Stimulated activated naive CD8-positive, alpha-beta T cell treated with anti-CD3 and anti-CD28 coated beads, Interleukin-15, Interleukin-2, amounts not matched to agents 100 ng/mL and 50 ng/mL, for 24 hours (primary cell): ENCODE data around the gene PLGLB1.
"Not testable (repeated sequence)": the region's sequence is repeated elsewhere in the genome, so short reads cannot be mapped to it uniquely, and the experiment has no call there.

Experiments used
- H3K27ac Mint-ChIP-seq: one replicate; pipeline ENCODE4 v1.8.0; 2021; ENCODE audit warnings: mild to moderate bottlenecking, mixed read lengths
- H3K27me3 Mint-ChIP-seq: one replicate; pipeline ENCODE4 v1.8.0; 2021; ENCODE audit warnings: mixed read lengths
- H3K36me3 Mint-ChIP-seq: one replicate; pipeline ENCODE4 v1.8.0; 2021; ENCODE audit warnings: low read depth, mixed read lengths
- H3K4me1 Mint-ChIP-seq: one replicate; pipeline ENCODE4 v1.8.0; 2021; ENCODE audit warnings: low read depth, mixed read lengths
- H3K4me3 Mint-ChIP-seq: one replicate; pipeline ENCODE4 v1.8.0; 2021; ENCODE audit warnings: mild to moderate bottlenecking, mixed read lengths
- H3K9me3 Mint-ChIP-seq: one replicate; pipeline ENCODE4 v1.8.0; 2021; ENCODE audit warnings: mixed read lengths

The PLGLB1 gene

GRCh38 chr2:87021744-87022143, at the start of gene PLGLB1:
TSS of gene PLGLB1 (minus strand) at chr2:87021844. CDS start at chr2:87021783, 61 bp downstream.
- not testable (repeated sequence) for H3K27ac Mint-ChIP-seq, H3K4me3 Mint-ChIP-seq, H3K36me3 Mint-ChIP-seq

GRCh38 chr2:87064305-87064704, 42.7 kb upstream of the PLGLB1 start:
- H3K9me3 Mint-ChIP-seq, H3K4me3 Mint-ChIP-seq, H3K27ac Mint-ChIP-seq, H3K36me3 Mint-ChIP-seq, H3K27me3 Mint-ChIP-seq: not testable (repeated sequence)
- H3K4me1 Mint-ChIP-seq: peaks cover 12% of the 10 kb centered on the region

More at GRCh38 chr2:87021744-87022143, at the start of gene PLGLB1:
- H3K9me3 Mint-ChIP-seq, H3K4me1 Mint-ChIP-seq, H3K27me3 Mint-ChIP-seq: not testable (repeated sequence)

GRCh38 chr2:87063431-87063830, 41.8 kb upstream of the PLGLB1 start:
- peaks cover 12% of the 10 kb centered on the region for H3K4me1 Mint-ChIP-seq
- not testable (repeated sequence) for H3K27ac Mint-ChIP-seq, H3K27me3 Mint-ChIP-seq, H3K4me3 Mint-ChIP-seq, H3K36me3 Mint-ChIP-seq, H3K9me3 Mint-ChIP-seq

GRCh38 chr2:87061519-87061918, 39.9 kb upstream of the PLGLB1 start:
- H3K27me3 Mint-ChIP-seq, H3K4me1 Mint-ChIP-seq, H3K4me3 Mint-ChIP-seq, H3K27ac Mint-ChIP-seq, H3K9me3 Mint-ChIP-seq, H3K36me3 Mint-ChIP-seq: not testable (repeated sequence)

GRCh38 chr2:87057606-87058005, 36.0 kb upstream of the PLGLB1 start:
- H3K9me3 Mint-ChIP-seq, H3K36me3 Mint-ChIP-seq, H3K27me3 Mint-ChIP-seq, H3K4me1 Mint-ChIP-seq, H3K27ac Mint-ChIP-seq, H3K4me3 Mint-ChIP-seq: not testable (repeated sequence)

- not testable (repeated sequence) for H3K36me3 Mint-ChIP-seq, H3K4me3 Mint-ChIP-seq, H3K27ac Mint-ChIP-seq, H3K4me1 Mint-ChIP-seq, H3K27me3 Mint-ChIP-seq, H3K9me3 Mint-ChIP-seq
Observed at GRCh38 chr2:87056843-87057242, 35.2 kb upstream of the PLGLB1 start.

GRCh38 chr2:87056435-87056834, 34.8 kb upstream of the PLGLB1 start:
- H3K27me3 Mint-ChIP-seq, H3K9me3 Mint-ChIP-seq, H3K4me3 Mint-ChIP-seq, H3K27ac Mint-ChIP-seq, H3K4me1 Mint-ChIP-seq: not testable (repeated sequence)
- peaks cover 11% of the 10 kb centered on the region for H3K36me3 Mint-ChIP-seq

GRCh38 chr2:87054375-87054774, 32.7 kb upstream of the PLGLB1 start:
- H3K36me3 Mint-ChIP-seq: peaks cover 12% of the 10 kb centered on the region
- H3K4me1 Mint-ChIP-seq, H3K4me3 Mint-ChIP-seq, H3K27me3 Mint-ChIP-seq, H3K9me3 Mint-ChIP-seq: not testable (repeated sequence)
- H3K27ac Mint-ChIP-seq: peak overlapping the region; percentile 73

GRCh38 chr2:87041321-87041978, 19.8 kb upstream of the PLGLB1 start:
- not testable (repeated sequence) for H3K36me3 Mint-ChIP-seq, H3K27ac Mint-ChIP-seq, H3K4me3 Mint-ChIP-seq, H3K9me3 Mint-ChIP-seq, H3K27me3 Mint-ChIP-seq, H3K4me1 Mint-ChIP-seq

- not testable (repeated sequence) for H3K27me3 Mint-ChIP-seq, H3K36me3 Mint-ChIP-seq, H3K4me3 Mint-ChIP-seq, H3K9me3 Mint-ChIP-seq, H3K27ac Mint-ChIP-seq, H3K4me1 Mint-ChIP-seq
Observed at GRCh38 chr2:87028607-87029006, 7.0 kb upstream of the PLGLB1 start.

- not testable (repeated sequence) for H3K4me1 Mint-ChIP-seq, H3K36me3 Mint-ChIP-seq, H3K27ac Mint-ChIP-seq, H3K4me3 Mint-ChIP-seq, H3K27me3 Mint-ChIP-seq, H3K9me3 Mint-ChIP-seq
Observed at GRCh38 chr2:87026816-87027215, 5.2 kb upstream of the PLGLB1 start.

- not testable (repeated sequence) for H3K36me3 Mint-ChIP-seq, H3K27me3 Mint-ChIP-seq
Observed at GRCh38 chr2:87025927-87026326, 4.3 kb upstream of the PLGLB1 start.

GRCh38 chr2:87023988-87024615, 2.5 kb upstream of the PLGLB1 start:
- H3K27ac Mint-ChIP-seq: not testable (repeated sequence)

More at GRCh38 chr2:87025927-87026326, 4.3 kb upstream of the PLGLB1 start:
- H3K4me1 Mint-ChIP-seq, H3K9me3 Mint-ChIP-seq, H3K4me3 Mint-ChIP-seq, H3K27ac Mint-ChIP-seq: not testable (repeated sequence)

GRCh38 chr2:87021043-87021442, 601 bp downstream of the PLGLB1 start:
- H3K27ac Mint-ChIP-seq, H3K27me3 Mint-ChIP-seq, H3K4me3 Mint-ChIP-seq, H3K9me3 Mint-ChIP-seq, H3K4me1 Mint-ChIP-seq, H3K36me3 Mint-ChIP-seq: not testable (repeated sequence)

More at GRCh38 chr2:87023988-87024615, 2.5 kb upstream of the PLGLB1 start:
- not testable (repeated sequence) for H3K9me3 Mint-ChIP-seq, H3K4me1 Mint-ChIP-seq, H3K36me3 Mint-ChIP-seq, H3K27me3 Mint-ChIP-seq, H3K4me3 Mint-ChIP-seq

GRCh38 chr2:87019053-87019452, 2.6 kb downstream of the PLGLB1 start:
- H3K9me3 Mint-ChIP-seq, H3K36me3 Mint-ChIP-seq, H3K27me3 Mint-ChIP-seq, H3K4me3 Mint-ChIP-seq, H3K27ac Mint-ChIP-seq, H3K4me1 Mint-ChIP-seq: not testable (repeated sequence)

- H3K27ac Mint-ChIP-seq, H3K4me3 Mint-ChIP-seq, H3K36me3 Mint-ChIP-seq, H3K27me3 Mint-ChIP-seq, H3K4me1 Mint-ChIP-seq, H3K9me3 Mint-ChIP-seq: not testable (repeated sequence)
Observed at GRCh38 chr2:87014489-87015169, 7.0 kb downstream of the PLGLB1 start.
